T47D (cell line): ENCODE results near the gene AIG1.
A peak's percentile ranks its signal among the peaks of the same experiment; 100 is the strongest.
"Not testable (repeated sequence)": the region's sequence is repeated elsewhere in the genome, so short reads cannot be mapped to it uniquely, and the experiment has no call there.

Experiments used
- DNase-seq, 2 experiments: peaks; one replicate each; pipeline versions ENCODE4 v3.0.0 to v3.0.0-alpha.2; 2011 to 2012; ENCODE audit warnings: low read depth in 1 of 2, low spot score in 1 of 2
- JUND ChIP-seq: IDR thresholded peaks from 2 replicates; pipeline ENCODE4 v1.6.1; 2012; ENCODE audit warnings: low read depth
- in situ Hi-C: cut with HindIII; loops from 2 replicates; pipeline ENCODE4 v1.10.0; 2016; ENCODE audit warnings: low sequenced_read_pairs, low pct_unique_long_range_greater_than_20kb

Gene AIG1, protein sequence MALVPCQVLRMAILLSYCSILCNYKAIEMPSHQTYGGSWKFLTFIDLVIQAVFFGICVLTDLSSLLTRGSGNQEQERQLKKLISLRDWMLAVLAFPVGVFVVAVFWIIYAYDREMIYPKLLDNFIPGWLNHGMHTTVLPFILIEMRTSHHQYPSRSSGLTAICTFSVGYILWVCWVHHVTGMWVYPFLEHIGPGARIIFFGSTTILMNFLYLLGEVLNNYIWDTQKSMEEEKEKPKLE

DNA sequence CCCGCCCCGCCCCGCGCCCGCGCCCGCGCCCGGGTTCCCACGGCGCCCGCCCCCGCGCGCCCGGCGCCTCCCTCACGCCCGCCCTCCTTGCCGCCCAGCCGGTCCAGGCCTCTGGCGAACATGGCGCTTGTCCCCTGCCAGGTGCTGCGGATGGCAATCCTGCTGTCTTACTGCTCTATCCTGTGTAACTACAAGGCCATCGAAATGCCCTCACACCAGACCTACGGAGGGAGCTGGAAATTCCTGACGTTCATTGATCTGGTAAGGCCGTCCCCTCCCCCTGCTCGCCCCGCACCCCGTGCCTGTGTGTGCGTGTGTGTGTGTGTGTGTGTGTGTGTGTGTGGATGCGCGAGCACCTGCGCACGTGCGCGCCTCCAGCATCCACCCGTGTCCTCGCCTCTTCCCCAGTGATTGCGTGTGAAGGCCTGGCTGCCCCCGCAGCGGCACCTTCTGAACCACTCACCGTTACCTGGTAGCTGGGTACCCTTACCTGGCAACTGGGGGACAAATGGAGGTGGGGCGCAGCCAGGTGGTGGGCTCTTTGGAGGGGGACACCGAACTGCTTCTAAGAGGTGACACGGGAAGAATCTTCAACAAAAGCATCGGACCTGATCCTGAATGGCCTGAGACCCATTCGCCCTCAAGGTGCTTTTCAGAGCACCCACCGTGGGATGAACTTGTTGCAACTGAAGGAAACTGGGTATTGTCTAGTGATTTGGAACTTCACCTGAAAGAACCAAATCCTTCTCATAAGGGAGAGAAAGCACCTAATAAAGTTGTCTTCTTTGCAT, at the start of gene AIG1:
Gene AIG1, plus strand, starts transcription at position 84 of the 791 bp plus-strand sequence. Its CDS starts 37 bp downstream, at position 121.
- no peak for TF ChIP-seq JUND
- DNase-seq, result peak in 1 of 2 experiments; percentile 58
- in situ Hi-C loops, result no loop called here

GRCh38 chr6:143014764-143015163, 45.9 kb upstream of the AIG1 start:
- no peak for DNase-seq
- in situ Hi-C loops, result no loop called here
- TF ChIP-seq JUND, result no peak

- DNase-seq, result no peak
- TF ChIP-seq JUND, result no peak
- in situ Hi-C loops, result no loop called here
These were observed 45.4 kb upstream of the AIG1 start for GRCh38 chr6:143015300-143015706.

DNA sequence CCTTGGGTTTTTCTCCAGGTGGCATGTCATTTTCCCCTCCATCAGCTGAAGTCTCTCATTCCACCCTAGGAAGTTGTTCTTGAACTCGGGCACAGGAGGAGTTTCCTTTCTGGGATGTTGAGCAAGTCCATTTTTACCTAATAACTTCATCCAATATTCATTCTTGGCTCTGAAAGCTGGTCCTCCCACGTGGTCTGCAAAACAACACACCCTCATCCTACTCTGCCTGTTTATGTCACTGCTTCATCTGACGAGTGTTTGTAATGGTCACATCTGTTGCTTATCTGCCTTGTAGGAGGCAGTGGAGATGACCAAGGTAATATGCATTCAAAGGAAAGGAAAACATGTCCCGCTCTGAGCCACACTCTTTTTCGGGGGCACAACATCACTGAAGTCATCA, 41.7 kb upstream of the AIG1 start:
- DNase-seq, result no peak
- in situ Hi-C loops, result no loop called here
- no peak for TF ChIP-seq JUND

DNA sequence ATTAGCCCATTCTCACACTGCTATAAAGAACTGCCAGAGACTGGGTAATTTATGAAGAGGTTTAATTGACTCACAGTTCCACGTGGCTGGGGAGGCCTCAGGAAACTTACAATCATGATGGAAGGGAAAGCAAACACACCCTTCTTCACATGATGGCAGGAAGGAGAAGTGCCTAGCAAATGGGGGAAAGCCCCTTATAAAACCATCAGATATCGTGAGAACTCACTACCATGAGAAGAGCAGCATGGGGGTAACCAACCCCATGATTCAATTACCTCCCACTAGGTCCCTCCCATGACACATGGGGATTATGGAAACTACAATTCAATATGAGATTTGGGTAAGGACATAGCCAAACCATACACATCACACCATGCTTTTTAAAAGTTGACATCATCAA, 39.8 kb upstream of the AIG1 start:
- DNase-seq, in situ Hi-C loops: not testable (repeated sequence)

GRCh38 chr6:143021543-143021942, 39.1 kb upstream of the AIG1 start:
- in situ Hi-C loops, result no loop called here
- DNase-seq, result no peak
- TF ChIP-seq JUND, result no peak

DNA sequence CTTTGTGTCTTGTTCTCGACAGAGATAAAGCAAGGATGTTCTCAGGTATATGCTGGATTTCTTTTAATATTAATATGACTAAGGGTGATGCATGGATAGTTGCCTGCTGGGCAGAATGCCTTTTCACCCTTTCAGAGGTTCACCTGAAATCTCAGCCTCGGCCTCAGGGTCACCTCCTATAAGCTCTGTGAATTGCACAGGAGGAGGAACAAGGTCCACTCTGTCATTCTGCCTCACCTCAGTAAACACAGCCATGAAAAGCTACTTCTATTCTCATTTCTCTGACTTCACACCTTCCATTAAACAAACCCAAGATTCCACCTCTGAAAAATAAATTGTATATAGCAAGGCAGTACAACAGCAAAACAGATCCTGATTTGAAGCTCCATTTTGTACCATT, 38.1 kb upstream of the AIG1 start:
- no peak for DNase-seq
- TF ChIP-seq JUND, result no peak
- in situ Hi-C loops, result no loop called here

DNA sequence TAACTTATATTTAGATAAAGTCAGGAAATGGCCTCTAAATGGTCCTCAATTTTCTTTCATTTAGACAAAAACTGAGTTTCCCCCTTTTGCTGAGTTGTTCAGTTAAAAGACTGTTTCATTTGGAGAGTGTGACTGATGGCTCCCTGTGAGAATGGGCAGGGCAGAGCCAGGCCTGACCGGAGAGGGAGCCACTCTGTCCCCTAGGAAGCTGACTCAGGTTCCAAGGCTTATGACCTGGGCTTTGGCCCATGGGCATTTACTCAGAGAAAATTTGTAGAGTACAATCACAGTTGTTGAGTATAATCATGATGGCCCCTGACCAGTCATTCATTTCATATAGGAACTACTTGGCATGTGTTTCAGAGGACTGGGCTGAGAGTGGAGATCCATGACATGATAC, 37.0 kb upstream of the AIG1 start:
- DNase-seq, result no peak
- in situ Hi-C loops, result no loop called here
- TF ChIP-seq JUND, result no peak

DNA sequence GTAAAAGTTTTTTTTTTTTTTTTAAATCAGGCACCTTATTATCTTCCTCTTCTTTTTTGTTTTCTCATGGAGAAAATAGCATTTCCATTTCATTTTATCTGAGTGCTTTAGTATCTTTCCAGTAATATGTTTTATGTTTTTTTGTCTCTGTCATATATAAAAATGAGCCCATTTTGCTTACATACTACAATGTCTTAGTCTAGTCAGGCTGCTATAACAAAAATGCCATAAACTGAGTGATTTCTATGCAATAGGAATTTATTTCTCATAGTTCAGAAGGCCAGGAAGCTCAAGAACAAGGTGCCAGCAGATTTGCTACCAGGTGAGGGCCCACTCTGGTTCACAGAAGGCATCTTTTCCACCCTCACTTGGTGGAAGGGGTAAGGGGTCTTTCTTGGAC, 35.7 kb upstream of the AIG1 start:
- TF ChIP-seq JUND, result no peak
- in situ Hi-C loops, result no loop called here
- DNase-seq, result no peak

GRCh38 chr6:143026696-143027449, 33.8 kb upstream of the AIG1 start:
- no peak for TF ChIP-seq JUND
- in situ Hi-C loops, result no loop called here
- DNase-seq, result peak in 1 of 2 experiments; percentile 37

DNA sequence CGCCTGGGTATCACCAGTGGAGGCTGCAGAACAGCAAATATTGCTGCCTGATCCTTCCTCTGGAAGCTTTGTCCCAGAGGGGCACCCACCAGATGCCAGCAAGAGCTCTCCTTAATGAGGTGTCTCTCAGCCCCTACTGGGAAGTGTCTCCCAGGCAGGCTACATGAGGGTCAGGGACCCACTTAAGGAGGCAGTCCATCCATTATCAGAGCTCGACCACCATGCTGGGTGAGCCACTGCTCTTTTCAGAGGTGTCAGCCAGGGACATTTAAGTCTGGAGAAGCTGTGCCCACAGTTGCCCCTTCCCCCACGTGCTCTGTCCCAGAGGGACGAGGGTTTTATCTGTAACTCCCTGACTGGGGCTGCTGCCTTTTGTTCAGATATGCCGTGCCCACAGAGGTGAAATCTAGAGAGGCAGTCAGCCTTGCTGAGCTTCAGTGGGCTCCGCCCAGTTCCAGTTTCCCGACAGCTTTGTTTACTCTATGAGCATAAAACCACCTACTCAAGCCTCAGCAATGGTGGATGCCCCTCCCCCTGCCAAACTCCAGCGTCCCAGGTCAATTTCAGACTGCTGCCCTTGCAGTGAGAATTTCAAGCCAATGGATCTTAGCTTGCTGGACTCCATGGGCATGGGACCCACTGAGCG, 25.9 kb upstream of the AIG1 start:
- in situ Hi-C loops, result no loop called here
- DNase-seq, result no peak
- no peak for TF ChIP-seq JUND

GRCh38 chr6:143037470-143037869, 23.2 kb upstream of the AIG1 start:
- no peak for TF ChIP-seq JUND
- in situ Hi-C loops, result no loop called here
- DNase-seq, result no peak

DNA sequence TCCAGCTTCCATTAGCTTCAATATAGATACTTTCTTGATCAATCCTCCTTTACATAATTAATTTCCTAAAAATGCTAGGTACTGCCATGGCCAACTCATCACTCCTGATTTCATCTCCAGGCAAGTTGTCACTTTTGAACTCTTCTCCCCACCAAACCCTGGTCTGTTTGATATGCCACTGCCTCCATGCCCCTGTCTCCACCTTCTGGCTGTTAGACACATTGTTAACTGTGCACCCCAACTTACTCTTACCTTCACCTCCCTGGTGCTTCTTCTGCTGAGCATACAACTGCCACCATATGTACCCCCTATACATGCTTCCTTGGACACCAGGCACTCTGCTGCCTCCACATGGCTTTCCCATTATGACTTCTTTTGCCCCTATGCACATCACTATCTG, 21.9 kb upstream of the AIG1 start:
- no peak for TF ChIP-seq JUND
- in situ Hi-C loops, result no loop called here
- no peak for DNase-seq
